GM18861 (cell line): ENCODE measurements around the gene MYO1H.
"Not testable (repeated sequence)": the region's sequence is repeated elsewhere in the genome, so short reads cannot be mapped to it uniquely, and the experiment has no call there.

Experiments used
- ATAC-seq: cut with Tn5 transposase; IDR thresholded peaks from one replicate; pipeline ENCODE4 v1.9.1; 2021; ENCODE audit not compliant: unreplicated experiment

Gene MYO1H

DNA sequence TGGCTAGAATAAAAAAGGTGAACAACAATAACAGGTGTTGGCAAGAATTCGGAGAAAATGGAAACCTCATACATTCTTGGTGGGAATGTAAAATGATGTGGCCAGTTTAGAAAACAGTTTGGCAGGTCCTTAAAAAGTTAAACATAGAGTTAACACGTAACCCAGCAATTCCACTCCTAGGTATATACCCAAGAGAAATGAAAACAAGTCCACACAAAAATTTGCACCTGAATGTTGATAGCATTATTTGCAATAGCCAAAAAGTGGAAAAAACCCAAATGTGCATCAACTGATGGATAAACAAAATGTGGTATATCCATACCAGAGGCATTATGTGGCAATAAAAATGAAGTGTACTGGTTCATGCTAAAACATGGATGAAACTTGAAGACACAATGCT lies 2.3 kb upstream of the MYO1H start:
- no peak for ATAC-seq

DNA sequence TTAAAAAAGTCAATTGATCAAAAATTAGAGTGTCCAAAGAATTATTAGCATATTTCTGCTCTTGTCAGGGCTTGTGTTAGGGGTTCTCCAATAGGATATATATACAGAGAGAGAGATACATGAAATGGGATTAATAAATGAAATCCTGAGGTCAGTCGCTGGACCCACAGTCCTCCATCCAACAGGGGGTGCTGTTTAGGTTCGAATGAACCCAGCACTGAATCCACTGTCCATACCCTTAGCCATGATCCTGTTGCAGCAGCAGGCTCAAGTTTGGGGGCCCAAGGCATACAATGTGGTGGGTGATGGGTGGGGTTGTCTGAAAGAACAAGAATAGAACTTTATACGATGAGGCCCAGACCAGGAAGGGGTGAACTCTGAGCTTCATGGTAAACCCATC lies 780 bp upstream of the MYO1H start:
- ATAC-seq, result no peak

DNA sequence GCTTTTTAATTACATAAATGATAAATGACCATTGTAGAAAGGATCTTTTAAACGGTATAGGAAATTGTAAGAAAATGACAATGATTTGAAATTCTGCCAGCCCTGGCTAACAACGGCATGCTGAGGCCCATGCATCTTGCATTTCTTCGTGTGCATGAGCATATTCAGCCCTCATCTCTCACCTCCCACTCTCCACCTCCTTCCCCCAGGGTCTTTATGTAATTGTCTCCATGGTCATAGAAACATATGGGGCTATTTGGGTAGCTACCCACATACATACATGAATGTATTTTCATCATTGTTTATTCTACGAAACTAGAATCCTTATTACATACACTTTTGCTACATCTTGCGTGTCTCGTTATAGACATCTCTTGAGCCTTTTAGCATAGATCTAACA lies 4.5 kb downstream of the MYO1H start:
- ATAC-seq, result no peak

DNA sequence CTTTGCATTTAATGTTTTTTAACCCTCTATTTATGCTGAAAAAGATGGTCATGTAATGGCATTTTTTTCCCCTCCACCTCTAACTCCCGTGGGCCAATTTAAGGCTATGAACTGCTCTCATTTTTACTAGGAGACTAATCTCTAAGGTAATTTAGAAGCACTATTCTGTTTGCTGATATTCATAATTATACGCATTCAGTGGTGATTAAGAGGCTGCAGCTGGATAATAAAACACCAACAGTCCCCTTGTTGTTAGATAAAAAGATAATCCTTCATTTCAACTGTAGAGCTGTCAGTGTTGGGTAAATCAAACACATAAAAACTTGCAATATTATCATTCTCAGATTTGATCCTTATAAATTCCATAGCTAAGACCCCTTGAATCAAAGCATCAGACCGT lies 8.9 kb downstream of the MYO1H start:
- ATAC-seq, result no peak

DNA sequence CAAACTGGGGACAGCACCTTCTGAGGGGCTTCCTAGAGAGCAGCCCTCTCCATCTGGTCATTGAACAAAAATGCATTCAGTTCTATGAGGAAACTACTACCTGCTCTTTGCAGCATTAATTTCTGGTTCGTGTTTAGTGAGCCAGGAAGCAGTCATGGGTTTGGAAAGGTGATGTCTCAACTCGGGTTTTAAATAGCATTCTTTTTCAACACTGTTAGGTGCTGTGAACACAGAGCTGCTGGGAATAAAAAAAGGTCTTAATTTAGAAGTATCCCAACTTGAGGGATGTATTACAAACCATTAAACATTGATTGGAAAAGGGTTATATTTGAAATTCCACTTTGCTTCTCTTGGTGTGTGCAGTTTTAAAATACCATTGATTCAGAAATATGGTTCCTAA lies 9.3 kb downstream of the MYO1H start:
- no peak for ATAC-seq

DNA sequence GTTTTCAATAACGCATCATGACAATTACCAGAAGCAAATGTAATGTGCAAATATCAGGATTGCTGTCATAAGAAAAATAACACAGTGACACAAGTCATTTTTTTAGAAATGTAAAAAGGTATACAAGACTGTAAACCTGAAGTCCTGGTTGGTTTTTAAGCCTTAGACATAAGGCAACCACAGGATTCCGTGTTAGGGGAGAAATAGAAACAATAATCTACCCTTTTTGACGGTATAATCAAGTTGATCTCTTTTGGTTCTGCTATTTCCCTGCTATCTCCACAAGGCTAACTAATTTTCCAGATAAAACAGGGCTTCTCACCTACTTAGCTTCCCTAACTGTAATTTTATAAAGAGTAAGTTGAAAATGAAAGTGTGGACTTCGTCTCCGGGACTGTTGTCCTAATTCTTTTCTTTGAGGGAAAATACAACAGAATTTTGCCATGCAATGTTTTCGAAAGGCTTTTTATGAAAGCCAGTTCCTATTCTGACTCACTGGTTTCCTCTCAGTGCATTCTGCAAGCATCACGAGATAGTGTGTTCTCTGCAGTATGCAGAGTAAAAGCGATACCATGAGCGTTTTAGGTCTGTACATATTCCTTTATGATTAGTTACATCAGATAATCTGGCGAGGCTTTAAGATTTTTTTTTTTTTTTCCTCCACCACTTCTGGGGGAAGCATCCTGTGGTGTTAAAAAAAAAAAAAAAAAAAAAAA lies 10.6 kb downstream of the MYO1H start:
- peak; percentile 88 for ATAC-seq

DNA sequence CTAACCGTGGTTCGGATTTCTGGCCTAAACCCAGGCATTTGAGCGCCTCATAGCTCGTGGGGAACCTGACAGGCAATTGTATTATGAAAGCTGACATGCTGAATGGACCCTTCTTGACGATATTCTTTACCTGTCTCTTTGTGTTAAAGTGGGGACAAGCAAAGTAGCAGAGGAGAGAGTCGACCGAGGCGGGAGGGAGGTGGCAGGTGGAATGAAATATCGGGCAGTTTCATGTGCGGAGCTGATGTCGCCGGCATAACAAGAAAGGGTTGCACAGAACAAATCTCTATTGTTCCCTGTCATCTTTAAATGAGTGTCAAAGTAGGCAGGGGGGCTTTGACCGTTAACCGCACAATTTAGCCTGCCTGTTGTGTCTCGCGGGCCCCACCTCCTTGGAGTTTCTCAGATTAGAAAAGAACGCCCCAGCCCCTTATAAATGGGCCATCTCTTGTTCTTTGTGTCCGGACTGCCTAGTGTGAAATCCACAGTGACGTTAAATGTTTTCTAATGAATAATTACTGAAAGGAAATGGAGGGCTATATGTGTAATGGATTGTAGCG lies 11.5 kb downstream of the MYO1H start:
- no peak for ATAC-seq

DNA sequence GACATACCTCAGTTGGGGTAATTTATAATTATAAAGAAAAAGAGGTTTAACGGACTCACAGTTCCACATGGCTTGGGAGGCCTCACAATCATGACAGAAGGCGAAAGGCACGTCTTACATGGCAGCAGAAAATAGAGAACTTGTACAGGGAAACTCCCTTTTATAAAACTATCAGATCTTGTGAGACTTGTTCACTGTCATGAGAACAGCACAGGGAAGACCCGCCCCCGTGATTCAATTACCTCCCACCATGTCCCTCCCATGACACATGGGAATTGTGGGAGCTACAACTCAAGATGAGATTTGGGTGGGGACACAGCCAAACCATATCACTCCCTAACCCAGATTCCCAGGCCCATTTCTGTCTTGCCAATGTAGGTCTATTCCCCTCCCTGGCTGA lies 22.1 kb downstream of the MYO1H start:
- ATAC-seq, result no peak

DNA sequence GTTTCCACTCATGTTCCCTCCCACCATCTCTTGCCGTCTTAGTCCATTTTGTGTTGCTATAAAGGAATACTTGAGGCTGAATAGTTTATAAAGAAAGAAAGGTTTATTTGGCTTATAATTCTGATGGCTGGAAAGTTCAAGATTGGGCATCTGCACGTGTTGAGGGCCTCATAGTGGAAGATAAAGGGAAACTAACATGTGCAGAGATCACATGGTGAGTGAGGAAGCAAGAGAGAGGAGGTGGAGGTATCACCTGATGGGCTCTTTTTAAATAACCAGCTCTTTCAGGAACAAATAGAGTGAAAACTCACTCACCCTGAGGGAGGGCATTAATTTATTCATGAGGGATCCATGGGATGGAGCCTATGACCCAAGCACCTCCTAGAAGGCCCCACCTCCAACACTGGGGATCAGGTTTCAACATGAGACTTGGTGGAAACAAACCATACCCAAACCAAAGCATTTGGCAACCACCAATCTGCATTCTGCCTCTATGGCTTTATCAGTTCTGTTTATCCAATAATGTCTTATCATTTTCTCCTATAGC lies 29.5 kb downstream of the MYO1H start:
- no peak for ATAC-seq

DNA sequence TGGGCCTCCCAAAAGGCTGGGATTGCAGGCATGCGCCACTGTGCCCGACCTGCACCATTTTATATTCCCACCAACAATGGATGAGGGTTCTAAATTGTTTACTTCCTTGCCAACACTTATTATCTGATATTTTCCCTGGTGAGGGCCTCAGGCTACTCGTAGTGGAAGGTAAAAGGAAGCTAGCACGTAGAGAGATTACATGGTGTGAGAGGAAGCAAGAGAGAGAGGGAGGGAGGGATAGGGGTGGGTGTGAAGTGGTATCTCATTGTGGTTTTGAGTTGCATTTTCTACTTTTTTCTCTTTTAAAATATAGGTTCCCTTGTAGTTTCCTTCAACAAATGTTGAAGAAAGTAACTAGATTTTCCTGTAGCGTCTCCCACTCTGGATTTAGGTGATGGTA lies 30.9 kb downstream of the MYO1H start:
- no peak for ATAC-seq

DNA sequence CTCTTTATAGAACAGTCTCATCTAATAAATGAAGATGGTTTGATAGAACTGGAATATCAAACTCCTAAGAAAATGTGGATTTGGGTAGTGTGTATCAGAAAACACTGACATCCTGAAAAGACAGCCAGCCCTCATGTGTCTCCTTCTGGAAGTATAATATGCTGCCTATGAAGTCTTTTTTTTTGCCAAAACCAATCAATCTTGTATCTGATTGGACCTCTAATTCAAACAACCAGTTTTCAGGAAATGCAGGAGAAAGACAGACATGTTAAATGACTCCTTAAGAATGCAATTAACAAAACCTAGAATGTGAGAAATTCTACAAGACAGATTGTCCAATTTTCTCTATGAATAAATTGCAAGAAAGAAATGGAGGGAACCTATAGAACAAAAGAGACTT lies 34.3 kb downstream of the MYO1H start:
- no peak for ATAC-seq

DNA sequence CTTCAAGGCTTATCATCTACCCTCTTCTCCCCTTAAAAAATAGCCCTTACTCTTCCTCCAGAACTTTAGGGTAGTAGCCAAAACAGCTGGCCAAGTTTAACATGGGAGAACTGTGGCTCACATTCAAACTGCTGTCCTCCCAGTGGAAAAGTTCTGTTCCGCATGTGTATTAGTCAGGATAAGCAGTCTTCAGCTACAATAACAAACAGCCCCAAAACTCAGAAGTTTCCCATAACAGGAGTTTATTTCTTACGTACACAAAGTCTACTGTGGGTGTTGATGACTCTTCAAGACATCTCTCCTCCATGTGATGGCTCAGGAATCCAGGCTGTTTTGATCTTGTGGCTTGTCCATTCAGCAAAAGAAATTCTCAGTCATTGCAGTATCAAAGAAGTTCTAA lies 35.5 kb downstream of the MYO1H start:
- ATAC-seq, result no peak

DNA sequence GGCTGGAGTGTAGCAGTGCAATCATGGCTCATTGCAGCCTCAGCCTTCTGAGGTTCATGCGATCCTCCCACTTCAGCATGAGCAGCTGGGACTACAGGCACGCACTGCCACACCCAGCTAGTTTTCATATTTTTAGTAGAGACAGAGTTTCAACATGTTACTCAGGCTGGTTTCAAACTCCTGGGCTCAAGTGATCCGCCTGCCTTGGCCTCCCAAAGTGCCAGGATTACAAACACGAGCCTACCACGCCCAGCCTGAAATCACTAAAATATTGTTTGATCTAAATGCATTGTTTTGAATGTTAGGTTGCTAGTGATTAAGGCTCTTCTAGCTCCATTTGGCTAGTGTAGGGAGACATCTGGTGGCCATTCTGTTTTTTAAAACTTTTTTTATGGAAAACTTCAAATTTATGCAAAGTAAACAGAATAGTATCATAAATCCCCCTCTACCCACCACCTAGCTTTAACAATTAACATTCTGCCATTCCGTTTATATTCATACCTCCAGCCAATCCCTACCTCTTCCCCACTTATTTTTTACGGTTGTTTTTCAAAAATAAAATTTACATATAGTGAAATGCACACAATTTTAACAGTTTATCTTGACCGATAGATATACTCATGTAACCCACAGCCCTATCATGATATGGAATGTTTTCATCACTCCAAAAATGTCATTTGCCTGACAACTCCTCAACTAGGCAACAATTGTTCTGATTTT lies 37.8 kb downstream of the MYO1H start:
- ATAC-seq, result no peak

DNA sequence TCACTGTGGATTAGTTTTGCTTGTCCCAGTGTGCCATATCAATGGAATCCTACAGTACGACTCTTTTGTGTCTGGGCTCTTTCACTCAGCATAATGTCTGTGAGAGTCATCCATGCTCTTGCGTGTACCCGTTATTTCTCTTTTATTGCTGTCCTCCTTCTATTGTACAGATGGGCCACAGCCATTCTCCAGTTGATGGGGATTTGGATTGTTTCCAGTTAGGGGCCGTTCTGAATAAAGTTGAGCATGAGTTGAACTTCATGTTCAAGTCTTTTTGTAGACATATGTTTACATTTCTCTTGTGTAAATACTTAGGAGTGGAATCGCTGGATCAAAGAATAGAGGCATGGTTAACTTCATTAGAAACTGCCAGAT lies 38.3 kb downstream of the MYO1H start:
- ATAC-seq, result no peak

DNA sequence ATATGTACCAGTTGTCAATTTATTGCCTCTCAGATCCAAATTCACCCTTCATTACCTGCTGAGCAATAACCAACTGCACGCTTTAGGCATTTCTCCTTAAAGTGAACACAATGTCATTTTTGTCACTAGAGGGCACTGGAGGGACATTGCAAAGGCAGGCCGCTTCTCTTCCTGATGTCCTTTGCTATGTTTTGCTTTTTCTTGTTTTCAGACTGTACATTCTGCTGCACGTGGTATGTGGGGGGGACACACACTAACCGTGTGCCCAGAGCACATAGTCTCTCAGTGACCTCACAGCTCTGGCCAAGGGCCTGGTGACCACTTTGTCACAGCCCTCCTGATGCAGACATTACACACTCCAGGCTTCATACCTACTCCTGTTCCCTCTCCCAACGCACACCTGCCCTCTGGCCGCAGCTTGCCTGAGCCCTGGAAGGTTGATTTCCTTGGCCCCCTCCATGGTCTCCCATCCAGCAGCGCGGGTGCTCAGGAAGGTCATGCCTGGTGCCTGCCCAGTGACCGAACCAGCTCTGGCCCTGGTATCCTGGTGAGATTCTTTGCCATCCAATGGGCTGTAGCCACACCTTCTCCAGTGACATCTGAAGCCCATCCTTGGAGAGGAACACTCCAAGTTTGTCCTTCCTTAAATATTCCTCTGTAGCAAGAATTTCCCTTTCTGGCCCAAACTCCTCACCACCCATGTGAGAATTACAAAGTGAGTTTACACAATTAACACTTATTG lies 39.9 kb downstream of the MYO1H start:
- ATAC-seq, result no peak

DNA sequence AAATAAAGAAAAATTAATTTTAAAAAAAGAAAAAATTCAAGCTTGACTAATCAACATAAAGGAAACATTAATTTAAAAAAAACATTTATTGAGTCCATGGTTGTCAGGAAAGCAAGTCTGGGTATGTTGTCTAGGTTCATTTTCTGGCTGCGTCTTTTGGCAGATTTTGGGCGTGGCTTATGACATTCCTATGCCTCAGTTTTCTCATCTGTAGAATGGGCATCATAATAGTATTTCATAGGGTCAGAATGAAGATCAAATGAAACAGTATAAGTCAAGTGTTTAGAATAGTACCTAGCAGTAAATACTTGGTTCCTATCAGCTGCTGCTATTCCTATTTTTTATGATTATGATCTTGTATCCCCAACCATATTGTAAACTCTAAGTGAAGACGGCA lies 40.5 kb downstream of the MYO1H start:
- no peak for ATAC-seq

DNA sequence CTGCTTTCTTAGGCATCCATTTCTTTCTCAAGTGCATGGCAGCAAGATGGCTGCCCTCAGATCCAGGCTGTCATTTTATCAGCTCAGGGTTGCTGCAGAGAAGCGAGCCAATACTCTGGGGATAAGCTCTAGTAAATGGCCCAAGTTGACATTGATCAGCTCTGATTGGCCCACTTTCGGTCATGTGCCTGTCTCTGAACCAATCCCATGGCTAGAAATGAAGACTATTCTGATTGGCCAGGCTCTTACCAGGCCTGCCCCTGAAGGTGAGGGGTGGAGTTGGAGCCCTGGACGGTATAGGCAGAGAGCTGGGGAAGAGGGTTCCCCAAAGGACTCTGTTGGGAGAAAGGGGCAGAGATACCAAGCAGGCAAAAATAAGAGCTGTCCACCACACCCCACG lies 41.4 kb downstream of the MYO1H start:
- ATAC-seq, result no peak

DNA sequence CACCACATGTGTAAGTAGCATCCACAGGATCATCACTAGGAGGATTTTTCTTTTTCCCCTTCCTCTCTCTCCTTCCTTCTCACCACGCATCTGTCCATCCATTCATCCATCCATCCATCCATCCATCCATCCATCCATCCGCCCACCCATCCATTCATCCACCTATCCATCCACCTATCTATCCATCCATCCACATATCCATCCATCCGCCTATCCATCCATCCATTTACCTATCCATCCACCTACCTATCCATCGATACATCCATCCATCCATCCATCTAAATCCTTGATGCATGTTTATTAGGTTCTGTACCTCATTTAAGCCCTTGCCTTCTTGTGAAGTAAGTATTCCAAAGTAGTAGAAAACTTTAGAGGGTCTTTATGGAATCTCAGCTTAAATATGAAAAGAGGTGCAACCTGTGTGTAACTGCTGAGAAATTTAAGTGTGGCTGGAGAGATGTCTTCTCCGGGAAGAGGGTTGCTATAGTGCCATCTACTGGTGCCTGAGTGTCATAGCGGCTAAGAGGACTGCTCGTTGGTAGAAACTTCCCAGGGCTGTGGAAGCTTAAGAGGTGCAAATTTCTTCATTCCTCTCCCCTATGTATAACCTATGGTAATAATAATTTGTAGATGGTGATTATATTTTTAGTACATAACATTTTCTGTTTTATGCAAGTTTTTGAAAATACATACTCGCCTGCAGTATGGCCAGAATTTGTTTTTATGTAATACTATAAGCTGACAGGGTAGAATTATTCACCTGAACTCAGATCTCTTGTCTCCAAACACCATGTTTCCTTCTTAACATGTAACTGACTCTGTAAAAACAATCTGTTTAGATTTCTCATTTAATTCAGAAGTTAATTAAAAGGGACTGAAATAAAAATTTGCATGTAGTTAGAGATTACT lies 46.0 kb downstream of the MYO1H start:
- no peak for ATAC-seq

DNA sequence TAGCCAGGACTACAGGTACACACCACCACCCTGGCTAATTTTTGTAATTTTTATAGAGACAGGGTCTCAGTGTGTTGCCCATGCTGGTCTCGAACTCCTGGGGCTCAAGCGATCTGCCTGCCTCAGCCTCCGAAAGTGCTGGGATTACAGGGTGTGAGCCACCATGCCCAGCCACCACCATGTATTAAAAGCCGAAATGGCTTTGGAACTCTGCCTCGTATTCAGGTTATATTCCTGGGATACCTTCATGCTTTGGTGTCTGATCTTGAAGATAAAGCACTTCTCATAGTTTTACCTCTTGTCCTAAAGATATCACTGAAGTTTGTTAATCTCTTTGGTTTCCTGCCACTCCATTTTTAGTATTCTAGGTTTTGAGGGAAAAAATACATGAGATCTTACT lies 47.2 kb downstream of the MYO1H start:
- no peak for ATAC-seq

DNA sequence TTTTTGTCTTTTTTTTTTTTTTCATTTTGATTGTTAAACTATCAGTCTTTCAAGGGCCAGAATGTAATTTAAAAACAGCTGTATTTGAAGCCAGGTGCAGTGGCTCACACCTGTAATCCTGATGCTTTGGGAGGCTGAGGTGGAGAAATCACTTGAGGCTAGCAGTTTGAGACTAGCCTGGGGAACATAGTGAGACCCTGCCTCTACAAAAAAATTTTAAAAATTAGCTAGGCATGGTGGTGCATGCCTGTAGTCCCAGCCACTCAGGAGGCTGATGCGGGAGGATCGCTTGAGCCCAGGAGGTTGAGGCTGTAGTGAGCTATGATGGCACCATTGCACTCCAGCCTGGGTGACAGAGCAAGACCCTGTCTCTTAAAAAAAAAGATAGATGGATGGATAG lies 57.1 kb downstream of the MYO1H start:
- ATAC-seq, result not testable (repeated sequence)

DNA sequence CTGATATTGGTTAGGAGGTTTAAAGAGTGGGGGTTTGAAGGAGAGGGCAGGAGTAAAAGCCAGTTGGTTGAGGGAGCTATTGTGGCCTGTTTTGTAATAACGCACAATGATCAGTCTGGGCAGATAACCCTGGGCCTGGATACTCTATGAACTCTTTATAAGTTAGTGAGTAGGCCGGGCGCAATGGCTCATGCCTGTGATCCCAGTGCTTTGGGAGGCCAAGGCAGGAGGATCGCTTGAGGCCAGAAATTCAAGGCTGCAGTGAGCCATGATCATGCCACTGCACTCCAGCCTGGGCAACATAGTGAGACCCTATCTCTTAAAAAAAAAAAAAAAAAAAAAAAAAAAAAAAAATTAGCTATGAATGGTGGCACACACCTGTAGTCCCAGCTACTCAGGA lies 58.4 kb downstream of the MYO1H start:
- ATAC-seq, result not testable (repeated sequence)
